K562 (cell line): ENCODE measurements around the gene PNMT. TPM values are rescaled to one million over a fixed set of nuclear protein-coding genes. Genes with fewer than 3 reads are reported as not detected.

Source experiments
- BACH1 ChIP-seq: fragments of 200-800 bp; sonication (Bioruptor generic); IDR thresholded peaks from 2 replicates; pipeline ENCODE4 v1.6.1; 2016; ENCODE audit warnings: missing genetic modification characterization, missing compliant biosample characterization
- BRD9 ChIP-seq: fragments of 450-650 bp; IDR thresholded peaks from 2 replicates; pipeline ENCODE4 v1.6.1; 2018; ENCODE audit warnings: low read depth; ENCODE audit not compliant: partially characterized antibody
- CCNT2 ChIP-seq: IDR thresholded peaks from 2 replicates; pipeline ENCODE4 v1.6.1; 2011; ENCODE audit warnings: borderline replicate concordance, low read depth, mild to moderate bottlenecking, moderate library complexity, mixed read lengths, low read length; ENCODE audit not compliant: insufficient read length; ENCODE audit errors: extremely low read depth
- CHD4 ChIP-seq: fragments of 200-600 bp; sonication (generic); IDR thresholded peaks from 3 replicates; pipeline ENCODE4 v1.6.1; 2012; ENCODE audit warnings: low read depth, mild to moderate bottlenecking, mixed read lengths, low read length, inconsistent platforms; ENCODE audit not compliant: insufficient read depth, insufficient replicate concordance, poor library complexity, severe bottlenecking
- FIP1L1 ChIP-seq: fragments of 200-400 bp; formaldehyde crosslinking; IDR thresholded peaks from 2 replicates; pipeline ENCODE4 v1.6.1; 2018; ENCODE audit warnings: mild to moderate bottlenecking, low read depth, low read length; ENCODE audit not compliant: poor library complexity, severe bottlenecking
- FOXJ2 ChIP-seq: fragments of 200-800 bp; sonication (Bioruptor generic); IDR thresholded peaks from 2 replicates; pipeline ENCODE4 v1.6.1; 2016; ENCODE audit warnings: missing genetic modification characterization, missing compliant biosample characterization
- FOXK2 ChIP-seq, 2 experiments: fragments of 450-650 bp; IDR thresholded peaks in 1 of 2; conservative IDR thresholded peaks in 1 of 2; 2 replicates each; pipeline ENCODE4 v1.6.1; 2016; ENCODE audit warnings: low read depth in 2 of 2, mild to moderate bottlenecking in 1 of 2
- GATAD2A ChIP-seq: fragments of 450-650 bp; IDR thresholded peaks from 2 replicates; pipeline ENCODE4 v1.6.1; 2017
- GTF2E2 ChIP-seq: fragments of 200-800 bp; sonication (Bioruptor generic); IDR thresholded peaks from 2 replicates; pipeline ENCODE4 v1.6.1; 2016; ENCODE audit warnings: missing genetic modification characterization, missing compliant biosample characterization
- MIER1 ChIP-seq: fragments of 450-650 bp; IDR thresholded peaks from 2 replicates; pipeline ENCODE4 v1.6.1; 2016; ENCODE audit warnings: antibody characterized with exemption, mild to moderate bottlenecking, low read depth
- MTF1 ChIP-seq: fragments of 250-450 bp; sonication (Bioruptor Pico); IDR thresholded peaks from 2 replicates; pipeline ENCODE4 v1.9.0; 2021; ENCODE audit warnings: moderate library complexity, mild to moderate bottlenecking, inconsistent platforms, borderline replicate concordance
- NCOR1 ChIP-seq: fragments of 450-650 bp; IDR thresholded peaks from 2 replicates; pipeline ENCODE4 v1.6.1; 2016; ENCODE audit warnings: mild to moderate bottlenecking, moderate library complexity
- NR3C1 ChIP-seq: sonication (generic); formaldehyde crosslinking; IDR thresholded peaks from 2 replicates; pipeline ENCODE4 v1.8.1; 2022; ENCODE audit warnings: missing genetic modification reagents
- SP1 ChIP-seq: sonication (generic); formaldehyde crosslinking; IDR thresholded peaks from 2 replicates; pipeline ENCODE4 v1.8.1; 2022; ENCODE audit warnings: mild to moderate bottlenecking, missing genetic modification reagents
- STAG1 ChIP-seq: sonication (generic); formaldehyde crosslinking; IDR thresholded peaks from 2 replicates; pipeline ENCODE4 v1.5.0; 2020; ENCODE audit warnings: missing genetic modification reagents, borderline replicate concordance
- TARDBP ChIP-seq: fragments of 450-650 bp; IDR thresholded peaks from 2 replicates; pipeline ENCODE4 v1.6.1; 2016
- TSC22D4 ChIP-seq: fragments of 450-650 bp; IDR thresholded peaks from 2 replicates; pipeline ENCODE4 v1.6.1; 2016; ENCODE audit warnings: missing genetic modification characterization, missing biosample characterization, control low read depth
- ZNF77 ChIP-seq: fragments of 250-450 bp; sonication (Bioruptor Pico); IDR thresholded peaks from 2 replicates; pipeline ENCODE4 v1.5.0; 2020
- polyA plus RNA-seq, 8 experiments: library from polyadenylated mRNA; depleted of rRNA in 4 of 8; stranded (reverse) in 5 of 8; unstranded in 3 of 8; fragments of >200 nt; fragmentation: Nextera tagmentation in 2 of 8; fragmentation: Illumina TruSeq in 1 of 8; extraction: Ambion mirVana in 2 of 8; extraction: Trizol in 1 of 8; gene quantifications; 2 replicates each; pipeline versions ENCODE4 v1.2.1 to v1.2.3, GENCODE V29; 2011 to 2014; ENCODE audit warnings: inconsistent platforms in 1 of 8, missing spikeins in 1 of 8
- total RNA-seq, 7 experiments: library from RNA; depleted of rRNA in 6 of 7; stranded (reverse); fragments of >200 nt in 6 of 7; fragmentation: Illumina TruSeq in 2 of 7; extraction: Trizol in 2 of 7; gene quantifications; 2 replicates each; pipeline versions ENCODE4 v1.2.1 to v1.2.3, GENCODE V29; 2011 to 2021; ENCODE audit warnings: low replicate concordance in 1 of 7
- TF ChIP-seq, protein P1 (sequence below): sonication (generic); formaldehyde crosslinking; IDR thresholded peaks from 2 replicates; pipeline ENCODE4 v1.9.0; 2022; ENCODE audit warnings: mild to moderate bottlenecking, missing genetic modification reagents
- TF ChIP-seq, protein P2 (sequence below): sonication (generic); formaldehyde crosslinking; IDR thresholded peaks from 2 replicates; pipeline ENCODE4 v1.8.0; 2022; ENCODE audit warnings: mild to moderate bottlenecking, missing genetic modification reagents
- TF ChIP-seq, protein P3 (sequence below): fragments of 250-450 bp; sonication (Bioruptor Pico); IDR thresholded peaks from 2 replicates; pipeline ENCODE4 v1.8.0; 2022; ENCODE audit warnings: inconsistent platforms, mild to moderate bottlenecking, moderate library complexity, borderline replicate concordance
- TF ChIP-seq, protein P4 (sequence below): IDR thresholded peaks from 2 replicates; pipeline ENCODE4 v1.6.1; 2011; ENCODE audit warnings: borderline replicate concordance, low read depth, mild to moderate bottlenecking, moderate library complexity, low read length; ENCODE audit not compliant: insufficient read depth, poor library complexity, severe bottlenecking

PNMT gene
- total and polyA plus RNA-seq, 9 of the 15 experiments (the other 6 are each of a cell fraction or from before 2014, with no cell fraction given): 0.55 to 18.1 (median 5.8) TPM

- TF ChIP-seq, protein P1, sequence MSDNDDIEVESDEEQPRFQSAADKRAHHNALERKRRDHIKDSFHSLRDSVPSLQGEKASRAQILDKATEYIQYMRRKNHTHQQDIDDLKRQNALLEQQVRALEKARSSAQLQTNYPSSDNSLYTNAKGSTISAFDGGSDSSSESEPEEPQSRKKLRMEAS (CRISPR knock-in tag): no peak
- TF ChIP-seq ZNF77 (CRISPR knock-in tag) (no peak), CHD4 (no peak), GTF2E2 (no peak), NCOR1 (peak; percentile 84), GATAD2A (peak; percentile 84), SP1 (CRISPR knock-in tag) (no peak), MTF1 (no peak), FOXK2 (conservative IDR thresholded peaks at IDR 0.05 in 1 of 2, IDR thresholded peaks at IDR 0.05 in 1 of 2; ENCODE audit: low read depth in 2 of 2) (no peak), BRD9 (no peak), STAG1 (no peak), CCNT2 (peak; percentile 98), BACH1 (no peak), FOXJ2 (tag) (no peak), MIER1 (no peak), NR3C1 (CRISPR knock-in tag) (no peak), TSC22D4 (tag) (no peak), TARDBP (no peak), FIP1L1 (no peak)
- TF ChIP-seq, protein P2, sequence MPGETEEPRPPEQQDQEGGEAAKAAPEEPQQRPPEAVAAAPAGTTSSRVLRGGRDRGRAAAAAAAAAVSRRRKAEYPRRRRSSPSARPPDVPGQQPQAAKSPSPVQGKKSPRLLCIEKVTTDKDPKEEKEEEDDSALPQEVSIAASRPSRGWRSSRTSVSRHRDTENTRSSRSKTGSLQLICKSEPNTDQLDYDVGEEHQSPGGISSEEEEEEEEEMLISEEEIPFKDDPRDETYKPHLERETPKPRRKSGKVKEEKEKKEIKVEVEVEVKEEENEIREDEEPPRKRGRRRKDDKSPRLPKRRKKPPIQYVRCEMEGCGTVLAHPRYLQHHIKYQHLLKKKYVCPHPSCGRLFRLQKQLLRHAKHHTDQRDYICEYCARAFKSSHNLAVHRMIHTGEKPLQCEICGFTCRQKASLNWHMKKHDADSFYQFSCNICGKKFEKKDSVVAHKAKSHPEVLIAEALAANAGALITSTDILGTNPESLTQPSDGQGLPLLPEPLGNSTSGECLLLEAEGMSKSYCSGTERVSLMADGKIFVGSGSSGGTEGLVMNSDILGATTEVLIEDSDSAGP (CRISPR knock-in tag): no peak
- TF ChIP-seq, protein P3, sequence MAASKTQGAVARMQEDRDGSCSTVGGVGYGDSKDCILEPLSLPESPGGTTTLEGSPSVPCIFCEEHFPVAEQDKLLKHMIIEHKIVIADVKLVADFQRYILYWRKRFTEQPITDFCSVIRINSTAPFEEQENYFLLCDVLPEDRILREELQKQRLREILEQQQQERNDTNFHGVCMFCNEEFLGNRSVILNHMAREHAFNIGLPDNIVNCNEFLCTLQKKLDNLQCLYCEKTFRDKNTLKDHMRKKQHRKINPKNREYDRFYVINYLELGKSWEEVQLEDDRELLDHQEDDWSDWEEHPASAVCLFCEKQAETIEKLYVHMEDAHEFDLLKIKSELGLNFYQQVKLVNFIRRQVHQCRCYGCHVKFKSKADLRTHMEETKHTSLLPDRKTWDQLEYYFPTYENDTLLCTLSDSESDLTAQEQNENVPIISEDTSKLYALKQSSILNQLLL (CRISPR knock-in tag): no peak
- TF ChIP-seq, protein P4, sequence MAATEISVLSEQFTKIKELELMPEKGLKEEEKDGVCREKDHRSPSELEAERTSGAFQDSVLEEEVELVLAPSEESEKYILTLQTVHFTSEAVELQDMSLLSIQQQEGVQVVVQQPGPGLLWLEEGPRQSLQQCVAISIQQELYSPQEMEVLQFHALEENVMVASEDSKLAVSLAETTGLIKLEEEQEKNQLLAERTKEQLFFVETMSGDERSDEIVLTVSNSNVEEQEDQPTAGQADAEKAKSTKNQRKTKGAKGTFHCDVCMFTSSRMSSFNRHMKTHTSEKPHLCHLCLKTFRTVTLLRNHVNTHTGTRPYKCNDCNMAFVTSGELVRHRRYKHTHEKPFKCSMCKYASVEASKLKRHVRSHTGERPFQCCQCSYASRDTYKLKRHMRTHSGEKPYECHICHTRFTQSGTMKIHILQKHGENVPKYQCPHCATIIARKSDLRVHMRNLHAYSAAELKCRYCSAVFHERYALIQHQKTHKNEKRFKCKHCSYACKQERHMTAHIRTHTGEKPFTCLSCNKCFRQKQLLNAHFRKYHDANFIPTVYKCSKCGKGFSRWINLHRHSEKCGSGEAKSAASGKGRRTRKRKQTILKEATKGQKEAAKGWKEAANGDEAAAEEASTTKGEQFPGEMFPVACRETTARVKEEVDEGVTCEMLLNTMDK: no peak
Observed at GRCh38 chr17:39667262-39667944, 850 bp upstream of the PNMT start (continued).
